GM10248 (cell line): ENCODE results near the gene ATP6V0E1.
A peak's percentile ranks its signal among the peaks of the same experiment; 100 is the strongest.

Source experiments
- CTCF ChIA-PET: fragments of 300-600 bp; sonication (Branson Sonifier 250); formaldehyde crosslinking; extraction: SDS; loops from one replicate; lab custom pipeline; 2021; ENCODE audit warnings: antibody characterized with exemption; lab: Yijun Ruan, JAX
- POLR2A ChIA-PET: fragments of 350-650 bp; sonication (Branson Sonifier 250); formaldehyde crosslinking; extraction: SDS; loops from one replicate; lab custom pipeline; 2020; ENCODE audit warnings: antibody characterized with exemption; lab: Yijun Ruan, JAX
- DNase-seq: peaks from one replicate; pipeline ENCODE4 v3.0.0; 2012; ENCODE audit errors: extremely low spot score
- TF ChIP-seq, protein P1 (sequence below): IDR thresholded peaks from 2 replicates; pipeline ENCODE4 v1.5.1; 2012; ENCODE audit warnings: mild to moderate bottlenecking, low read depth; ENCODE audit errors: extremely low read depth, missing control alignments, control extremely low read depth

Gene ATP6V0E1

DNA sequence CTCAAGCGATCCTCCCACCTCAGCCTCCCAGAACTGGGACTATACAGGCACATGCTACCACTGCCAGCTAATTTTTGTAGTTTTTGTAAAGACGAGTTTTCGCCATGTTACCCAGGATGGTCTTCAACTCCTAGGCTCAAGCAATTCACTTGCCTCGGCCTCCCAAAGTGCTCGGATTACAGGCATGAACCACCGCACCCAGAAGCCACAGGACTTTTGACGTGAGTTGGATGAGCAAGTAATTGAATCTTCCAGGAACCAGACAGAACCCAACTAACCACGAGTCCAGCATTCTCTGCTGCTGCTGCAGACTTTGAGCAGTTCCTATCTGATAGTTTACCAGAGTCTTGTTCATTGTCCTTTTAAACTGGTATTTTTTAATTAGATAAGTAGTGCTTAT is 9.6 kb upstream of the ATP6V0E1 start:
- CTCF ChIA-PET = interaction anchor here (1.2 to 1.6 kb wide), 5 partner anchors 8 to 259 kb away, joined by 3 to 9 read pairs (median 3); partner anchors contain the start of gene RPL26L1
- TF ChIP-seq, protein P1, sequence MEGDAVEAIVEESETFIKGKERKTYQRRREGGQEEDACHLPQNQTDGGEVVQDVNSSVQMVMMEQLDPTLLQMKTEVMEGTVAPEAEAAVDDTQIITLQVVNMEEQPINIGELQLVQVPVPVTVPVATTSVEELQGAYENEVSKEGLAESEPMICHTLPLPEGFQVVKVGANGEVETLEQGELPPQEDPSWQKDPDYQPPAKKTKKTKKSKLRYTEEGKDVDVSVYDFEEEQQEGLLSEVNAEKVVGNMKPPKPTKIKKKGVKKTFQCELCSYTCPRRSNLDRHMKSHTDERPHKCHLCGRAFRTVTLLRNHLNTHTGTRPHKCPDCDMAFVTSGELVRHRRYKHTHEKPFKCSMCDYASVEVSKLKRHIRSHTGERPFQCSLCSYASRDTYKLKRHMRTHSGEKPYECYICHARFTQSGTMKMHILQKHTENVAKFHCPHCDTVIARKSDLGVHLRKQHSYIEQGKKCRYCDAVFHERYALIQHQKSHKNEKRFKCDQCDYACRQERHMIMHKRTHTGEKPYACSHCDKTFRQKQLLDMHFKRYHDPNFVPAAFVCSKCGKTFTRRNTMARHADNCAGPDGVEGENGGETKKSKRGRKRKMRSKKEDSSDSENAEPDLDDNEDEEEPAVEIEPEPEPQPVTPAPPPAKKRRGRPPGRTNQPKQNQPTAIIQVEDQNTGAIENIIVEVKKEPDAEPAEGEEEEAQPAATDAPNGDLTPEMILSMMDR = no peak
- no peak for DNase-seq
- POLR2A ChIA-PET = no interaction called here

DNA sequence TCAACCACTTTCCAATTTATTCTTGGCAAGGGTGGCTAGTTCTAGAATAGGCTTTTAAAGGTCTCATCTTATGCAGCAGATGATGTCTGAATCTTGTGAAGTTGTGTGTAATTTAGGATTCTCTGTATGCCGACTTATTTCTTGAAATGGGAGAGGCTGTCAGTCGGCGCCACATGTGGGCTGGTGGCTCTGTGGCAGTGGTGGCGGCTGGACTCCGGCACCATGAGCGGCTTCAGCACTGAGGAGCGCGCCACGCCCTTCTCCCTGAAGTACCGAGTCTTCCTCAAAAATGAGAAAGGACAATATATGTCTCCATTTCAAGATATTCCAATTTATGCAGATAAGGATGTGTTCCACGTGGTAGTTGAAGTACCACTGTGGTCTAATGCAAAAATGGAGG is 8.3 kb upstream of the ATP6V0E1 start:
- TF ChIP-seq, protein P1 = no peak
- no peak for DNase-seq
- POLR2A ChIA-PET = interaction anchor here (0.7 kb wide), 1 partner anchor 10 kb away, joined by 3 read pairs; no protein-coding TSS in a partner anchor
- CTCF ChIA-PET = interaction anchor here (1.3 kb wide), 1 partner anchor 260 kb away, joined by 3 read pairs; no protein-coding TSS in a partner anchor

DNA sequence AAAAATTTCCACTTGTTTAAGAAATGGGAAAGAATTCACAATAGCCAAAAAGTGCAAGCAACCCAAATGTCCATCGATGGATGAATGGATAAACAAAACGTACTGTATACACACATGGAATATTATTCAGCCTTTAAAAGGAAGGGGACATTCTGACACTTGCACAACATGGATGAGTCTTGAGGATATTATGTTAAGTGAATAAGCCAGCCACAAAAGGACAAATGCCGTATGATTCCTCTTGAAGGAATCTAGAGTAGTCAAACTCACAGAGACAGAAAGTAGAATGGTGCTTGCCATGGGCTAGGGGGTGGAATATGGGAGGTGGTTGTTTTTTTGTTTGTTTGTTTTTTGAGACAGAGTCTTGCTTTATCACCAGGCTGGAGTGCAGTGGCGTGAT is 3.8 kb upstream of the ATP6V0E1 start:
- CTCF ChIA-PET = interaction anchor here (1.1 to 3.6 kb wide), 15 partner anchors 12 to 593 kb away, joined by 3 to 23 read pairs (median 6); no protein-coding TSS in a partner anchor
- POLR2A ChIA-PET = no interaction called here

DNA sequence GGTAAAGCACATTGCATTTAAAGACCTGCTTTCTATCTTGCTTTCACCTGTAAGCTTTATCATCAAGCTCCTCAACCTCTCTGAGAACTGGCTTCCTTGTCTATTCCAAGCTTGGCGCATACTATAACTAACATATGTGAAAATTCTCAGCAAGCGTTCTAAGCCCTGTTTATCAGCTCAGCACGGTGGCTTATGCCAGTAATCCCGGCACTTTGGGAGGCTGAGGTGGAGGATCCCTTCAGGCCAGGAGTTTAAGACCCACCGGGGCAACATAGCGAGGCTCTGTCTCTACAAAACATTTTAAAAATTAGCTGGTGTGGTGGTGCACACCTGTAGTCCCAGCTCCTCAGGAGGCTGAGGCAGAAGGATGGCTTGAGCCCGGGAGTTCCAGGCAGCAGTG is 1.6 kb upstream of the ATP6V0E1 start:
- POLR2A ChIA-PET = interaction anchor here (0.7 kb wide), 1 partner anchor 329 kb away, joined by 6 read pairs; no protein-coding TSS in a partner anchor
- TF ChIP-seq, protein P1 = no peak
- no peak for DNase-seq
- CTCF ChIA-PET = interaction anchor here (0.8 to 2.5 kb wide), 7 partner anchors 9 to 350 kb away, joined by 3 to 9 read pairs (median 4); no protein-coding TSS in a partner anchor

More for the DNA sequence above, 3.8 kb upstream of the ATP6V0E1 start:
- TF ChIP-seq, protein P1 = no peak
- DNase-seq = no peak

DNA sequence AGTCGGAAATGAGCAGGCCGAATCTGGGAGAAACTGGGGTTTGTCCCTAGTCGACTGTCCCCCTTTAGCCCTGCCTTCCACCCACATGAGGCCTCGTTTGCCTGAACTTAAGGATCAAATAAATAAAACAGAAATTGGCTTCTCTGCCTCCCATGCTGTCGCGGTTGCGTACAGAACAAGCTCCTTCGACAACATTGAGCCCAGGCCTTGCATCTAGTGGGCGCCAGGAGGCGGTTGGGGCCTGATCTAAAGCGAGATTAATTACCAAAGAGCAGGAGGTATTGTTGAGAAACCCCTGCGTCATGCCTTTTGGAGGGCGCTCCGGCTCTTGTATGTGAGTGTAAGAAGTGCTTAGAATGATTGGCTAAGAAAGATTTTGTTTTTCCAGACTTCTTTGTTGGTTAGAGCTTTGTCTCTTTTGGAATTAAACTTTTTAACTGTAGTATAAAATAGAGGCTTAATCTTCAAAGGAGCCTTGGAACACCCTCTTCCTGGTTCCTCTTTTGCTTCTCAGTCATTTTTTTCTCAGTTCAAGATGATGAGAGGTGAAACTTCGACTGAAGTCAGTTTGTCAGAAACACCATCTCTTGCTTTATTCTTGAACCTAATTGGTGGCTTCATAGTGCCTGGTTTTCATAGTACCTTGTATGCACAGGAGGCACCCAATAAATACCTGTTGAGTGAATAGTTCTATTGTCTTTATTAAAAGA is 828 bp downstream of the ATP6V0E1 start:
- TF ChIP-seq, protein P1 = peak; percentile 75
- ChIA-PET CTCF (interaction anchor here (1.0 to 2.5 kb wide), 22 partner anchors 8 to 588 kb away, joined by 3 to 11 read pairs (median 4); partner anchors contain the start of genes BNIP1 and STC2), POLR2A (interaction anchor here (0.6 to 1.8 kb wide), 6 partner anchors 11 to 714 kb away, joined by 3 to 7 read pairs (median 4); partner anchors contain the start of gene RPL26L1)
- peak; percentile 79 for DNase-seq

DNA sequence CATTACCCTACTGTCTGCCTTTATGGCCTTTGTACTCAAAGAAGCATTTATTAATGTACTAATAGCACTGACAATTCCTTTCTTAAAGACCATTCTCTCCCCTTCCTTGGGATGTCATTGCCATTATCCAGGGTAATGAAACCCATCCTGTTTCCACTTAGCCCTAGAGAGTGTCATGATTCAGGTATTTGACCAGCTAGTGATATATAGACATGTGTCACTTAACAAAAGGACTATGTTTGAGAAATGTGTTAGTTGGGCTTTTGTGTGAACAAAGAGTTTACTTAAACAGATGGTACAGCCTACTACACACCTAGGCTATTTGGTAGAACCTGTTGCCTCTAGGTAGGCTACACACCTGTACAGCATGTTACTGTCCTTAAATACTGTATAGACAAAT is 2.0 kb downstream of the ATP6V0E1 start:
- ChIA-PET CTCF (interaction anchor here (0.7 to 1.7 kb wide), 4 partner anchors 9 to 218 kb away, joined by 3 to 7 read pairs (median 4); partner anchors contain the start of gene BNIP1), POLR2A (no interaction called here)
- no peak for DNase-seq
- TF ChIP-seq, protein P1 = no peak
